Occipital lobe (tissue), 2 donors: Measurements from ENCODE around the gene PTGDS. TPM values are rescaled to one million over a fixed set of nuclear protein-coding genes. Genes with fewer than 3 reads are reported as not detected.

Source experiments
- DNase-seq: peaks from one replicate; lab custom pipeline; 2025; lab: John Stamatoyannopoulos, UW
- total RNA-seq: library from RNA; depleted of rRNA; stranded (reverse); fragments of >200 nt; gene quantifications from one replicate; pipeline ENCODE4 v1.2.3, GENCODE V29; 2014

PTGDS gene
- total RNA-seq, 1 donor from 2014 or later, result 52.1 TPM

GRCh38 chr9:136957461-136957860 is 19.8 kb upstream of the PTGDS start:
- DNase-seq, result no peak

- DNase-seq, result no peak
These were observed 19.4 kb upstream of the PTGDS start for GRCh38 chr9:136957901-136958300.

GRCh38 chr9:136958473-136958872 is 18.8 kb upstream of the PTGDS start:
- no peak for DNase-seq

GRCh38 chr9:136958898-136959850 is 18.1 kb upstream of the PTGDS start:
- DNase-seq, result no peak

GRCh38 chr9:136960212-136960937 is 16.9 kb upstream of the PTGDS start:
- DNase-seq, result no peak

- DNase-seq, result no peak
These were observed 16.4 kb upstream of the PTGDS start for GRCh38 chr9:136960938-136961275.

GRCh38 chr9:136961279-136962065 is 15.8 kb upstream of the PTGDS start:
- DNase-seq, result no peak

- no peak for DNase-seq
These were observed 15.1 kb upstream of the PTGDS start for GRCh38 chr9:136962163-136962562.

- no peak for DNase-seq
These were observed 14.5 kb upstream of the PTGDS start for GRCh38 chr9:136962701-136963248.

- no peak for DNase-seq
These were observed 14.0 kb upstream of the PTGDS start for GRCh38 chr9:136963341-136963740.

GRCh38 chr9:136963751-136964150 is 13.6 kb upstream of the PTGDS start:
- no peak for DNase-seq

- no peak for DNase-seq
These were observed 13.1 kb upstream of the PTGDS start for GRCh38 chr9:136964171-136964689.

- DNase-seq, result no peak
These were observed 12.4 kb upstream of the PTGDS start for GRCh38 chr9:136964833-136965422.

GRCh38 chr9:136965771-136966484 is 11.4 kb upstream of the PTGDS start:
- DNase-seq, result peak; percentile 27

- no peak for DNase-seq
These were observed 8.8 kb upstream of the PTGDS start for GRCh38 chr9:136968333-136969127.

- DNase-seq, result no peak
These were observed 8.2 kb upstream of the PTGDS start for GRCh38 chr9:136969150-136969549.

- no peak for DNase-seq
These were observed 7.5 kb upstream of the PTGDS start for GRCh38 chr9:136969774-136970173.

GRCh38 chr9:136970361-136970760 is 6.9 kb upstream of the PTGDS start:
- no peak for DNase-seq

- no peak for DNase-seq
These were observed 5.6 kb upstream of the PTGDS start for GRCh38 chr9:136971746-136972145.
